IPS-15b (cell line): ENCODE data around the gene KCNK3.

Source experiments
- H3K27me3 ChIP-seq: one replicate; pipeline ENCODE4 v1.6.1; 2013; ENCODE audit warnings: low read length; ENCODE audit not compliant: control insufficient read depth, insufficient read depth
- H3K36me3 ChIP-seq: one replicate; pipeline ENCODE4 v1.6.1; 2013; ENCODE audit warnings: low read length; ENCODE audit not compliant: control insufficient read depth, insufficient read depth
- H3K4me1 ChIP-seq: one replicate; pipeline ENCODE4 v1.6.1; 2013; ENCODE audit warnings: mild to moderate bottlenecking, low read length; ENCODE audit not compliant: control insufficient read depth, insufficient read depth
- H3K4me3 ChIP-seq: one replicate; pipeline ENCODE4 v1.5.1; 2013; ENCODE audit warnings: low read depth, low read length
- H3K9ac ChIP-seq: one replicate; pipeline ENCODE4 v1.6.1; 2013; ENCODE audit warnings: low read depth, mild to moderate bottlenecking, low read length
- H3K9me3 ChIP-seq: one replicate; pipeline ENCODE4 v1.6.1; 2013; ENCODE audit warnings: mild to moderate bottlenecking, low read length; ENCODE audit not compliant: control insufficient read depth, insufficient read depth

The KCNK3 gene

GRCh38 chr2:26692279-26692896, at the start of gene KCNK3:
KCNK3 (plus strand) TSS chr2:26692722; CDS start chr2:26692876, 154 bp downstream.
- Histone ChIP-seq H3K9ac (peak within 1 kb of the TSS; percentile 37), H3K27me3 (peaks cover 63% of the 10 kb centered on the region), H3K9me3 (no peaks in the 10 kb centered on the region), H3K4me1 (peaks cover 8% of the 10 kb centered on the region), H3K4me3 (peak within 1 kb of the TSS; percentile 48), H3K36me3 (no peaks in the 10 kb centered on the region)

DNA sequence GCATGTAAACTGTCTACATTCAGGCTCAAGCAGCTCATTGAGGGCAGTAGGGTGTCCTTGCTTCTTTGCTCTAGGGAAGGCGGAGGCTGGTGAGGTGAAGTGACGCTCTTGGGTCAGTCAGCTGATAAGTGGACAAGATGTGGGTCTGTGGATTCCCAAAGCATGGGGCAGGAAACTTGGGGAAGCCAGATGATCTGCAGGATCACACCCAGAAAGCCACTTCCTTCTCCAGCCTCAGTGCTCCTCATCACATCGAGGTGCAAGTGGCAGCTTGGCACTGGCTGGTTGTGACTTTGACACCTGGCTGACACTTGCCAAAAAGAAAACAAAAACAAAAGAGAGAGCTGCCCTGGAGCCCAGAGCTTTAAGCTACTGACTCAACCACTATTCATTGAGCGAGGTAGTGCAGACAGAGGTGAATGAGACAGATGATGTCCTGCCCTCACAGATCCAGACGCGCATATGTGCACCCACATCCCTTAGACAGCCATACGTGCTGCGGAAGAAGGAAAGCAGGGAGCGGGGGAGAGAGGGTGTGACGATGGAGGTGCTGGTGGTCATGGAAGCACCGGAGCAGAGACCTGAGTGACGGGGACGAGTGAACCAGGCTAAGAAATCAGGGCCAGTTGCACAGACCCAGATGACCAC, 48.2 kb upstream of the KCNK3 start:
- H3K27me3 ChIP-seq = no peaks in the 10 kb centered on the region

DNA sequence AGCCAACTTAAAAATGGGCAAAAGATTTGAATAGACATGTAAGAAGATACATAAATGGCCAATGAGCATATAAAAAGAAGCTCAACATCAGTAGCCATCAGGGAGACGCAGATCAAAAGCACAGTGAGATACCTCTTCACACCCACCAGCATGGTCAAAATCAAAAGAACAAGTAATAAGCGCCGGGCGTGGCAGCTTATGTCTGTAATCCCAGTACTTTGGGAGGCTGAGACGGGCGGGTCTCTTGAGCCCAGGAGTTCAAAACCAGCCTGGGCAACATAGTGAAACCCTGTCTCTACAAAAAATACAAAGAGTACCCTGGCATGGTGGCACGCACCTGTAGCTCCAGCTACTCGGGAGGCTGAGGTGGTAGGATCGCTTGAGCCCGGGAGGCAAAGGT, 46.8 kb upstream of the KCNK3 start:
- Histone ChIP-seq H3K9ac (no peak overlapping the region), H3K9me3 (no peaks in the 10 kb centered on the region), H3K4me1 (no peaks in the 10 kb centered on the region), H3K36me3 (no peaks in the 10 kb centered on the region), H3K27me3 (no peaks in the 10 kb centered on the region), H3K4me3 (no peak overlapping the region)

More for the DNA sequence above, 48.2 kb upstream of the KCNK3 start:
- H3K9me3 ChIP-seq = no peaks in the 10 kb centered on the region
- no peak overlapping the region for H3K9ac ChIP-seq
- no peaks in the 10 kb centered on the region for H3K4me1 ChIP-seq
- H3K4me3 ChIP-seq = no peak overlapping the region
- no peaks in the 10 kb centered on the region for H3K36me3 ChIP-seq

- Histone ChIP-seq H3K36me3 (no peaks in the 10 kb centered on the region), H3K4me1 (no peaks in the 10 kb centered on the region), H3K9ac (no peak overlapping the region), H3K9me3 (no peaks in the 10 kb centered on the region), H3K4me3 (no peak overlapping the region), H3K27me3 (no peaks in the 10 kb centered on the region)
Measured at GRCh38 chr2:26646986-26647672, 45.4 kb upstream of the KCNK3 start.

DNA sequence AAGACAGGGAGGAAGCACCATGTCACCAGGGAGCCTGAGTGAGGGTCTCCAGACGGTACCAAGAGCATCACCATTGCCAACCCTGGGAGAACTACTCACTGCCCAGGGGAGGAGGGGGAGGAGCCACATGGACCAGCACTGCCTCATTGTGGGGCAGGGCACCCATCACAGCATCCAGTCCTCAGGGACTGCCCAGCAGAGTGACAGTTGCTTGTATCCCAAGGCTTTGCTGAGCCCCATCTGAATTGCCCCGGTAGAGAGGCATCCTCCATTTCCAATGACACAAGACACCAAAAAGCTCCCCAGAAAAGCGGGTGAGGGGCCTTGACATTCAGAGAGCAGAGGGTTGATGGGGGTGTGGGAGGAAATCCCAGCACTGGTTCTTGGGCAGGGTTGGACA, 44.5 kb upstream of the KCNK3 start:
- Histone ChIP-seq H3K9ac (no peak overlapping the region), H3K4me1 (no peaks in the 10 kb centered on the region), H3K9me3 (no peaks in the 10 kb centered on the region), H3K36me3 (no peaks in the 10 kb centered on the region), H3K4me3 (no peak overlapping the region), H3K27me3 (no peaks in the 10 kb centered on the region)

GRCh38 chr2:26648516-26648915, 44.0 kb upstream of the KCNK3 start:
- H3K9ac ChIP-seq = no peak overlapping the region
- H3K9me3 ChIP-seq = no peaks in the 10 kb centered on the region
- H3K36me3 ChIP-seq = no peaks in the 10 kb centered on the region
- H3K27me3 ChIP-seq = no peaks in the 10 kb centered on the region
- no peak overlapping the region for H3K4me3 ChIP-seq
- no peaks in the 10 kb centered on the region for H3K4me1 ChIP-seq

- no peaks in the 10 kb centered on the region for H3K27me3 ChIP-seq
- no peaks in the 10 kb centered on the region for H3K36me3 ChIP-seq
- peaks cover under 1% of the 10 kb centered on the region for H3K4me1 ChIP-seq
- no peak overlapping the region for H3K9ac ChIP-seq
- no peak overlapping the region for H3K4me3 ChIP-seq
- no peaks in the 10 kb centered on the region for H3K9me3 ChIP-seq
Measured at GRCh38 chr2:26649322-26649721, 43.2 kb upstream of the KCNK3 start.

GRCh38 chr2:26649992-26650712, 42.4 kb upstream of the KCNK3 start:
- H3K27me3 ChIP-seq = no peaks in the 10 kb centered on the region
- peaks cover 6% of the 10 kb centered on the region for H3K4me1 ChIP-seq
- H3K9ac ChIP-seq = no peak overlapping the region
- no peak overlapping the region for H3K4me3 ChIP-seq
- no peaks in the 10 kb centered on the region for H3K36me3 ChIP-seq
- no peaks in the 10 kb centered on the region for H3K9me3 ChIP-seq

DNA sequence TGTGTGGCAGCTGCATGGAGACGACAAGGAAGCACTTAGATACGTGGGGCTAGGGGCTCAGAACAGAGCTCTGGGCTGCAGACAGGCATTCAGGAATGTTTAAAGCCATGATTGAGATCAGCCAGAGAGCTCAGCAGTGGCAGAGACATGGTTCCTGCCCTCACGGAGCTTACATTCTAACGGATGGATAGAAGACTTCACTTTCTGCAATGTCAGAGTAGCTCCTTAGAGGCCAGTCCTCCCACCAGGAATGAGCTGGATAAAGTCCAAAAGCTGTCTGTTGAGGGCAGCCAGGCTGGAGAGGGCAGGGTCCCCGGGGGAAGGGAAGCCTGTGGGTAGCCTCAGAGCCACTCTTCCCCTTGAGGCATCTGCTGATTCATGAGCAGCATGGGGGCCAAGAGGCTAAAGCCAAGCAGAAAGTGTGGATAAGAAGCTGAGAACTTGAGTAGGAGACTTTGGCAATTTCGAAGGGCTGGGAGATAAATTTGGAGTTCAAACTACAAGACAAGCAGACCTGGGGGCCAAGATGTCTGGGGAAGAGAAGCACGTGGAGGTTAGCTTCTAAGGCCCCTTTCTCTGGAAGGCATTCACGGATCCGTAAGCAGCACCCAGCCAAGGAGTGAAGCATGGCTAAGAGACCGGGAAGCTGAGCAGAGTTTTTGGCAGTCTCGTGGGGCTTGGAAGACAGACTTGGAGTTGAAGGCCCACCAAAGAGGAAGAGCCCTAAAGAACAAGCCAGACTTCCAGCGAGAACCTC, 41.6 kb upstream of the KCNK3 start:
- H3K36me3 ChIP-seq = no peaks in the 10 kb centered on the region
- H3K27me3 ChIP-seq = no peaks in the 10 kb centered on the region
- H3K9me3 ChIP-seq = no peaks in the 10 kb centered on the region
- no peak overlapping the region for H3K9ac ChIP-seq
- H3K4me3 ChIP-seq = no peak overlapping the region
- peaks cover 8% of the 10 kb centered on the region for H3K4me1 ChIP-seq

DNA sequence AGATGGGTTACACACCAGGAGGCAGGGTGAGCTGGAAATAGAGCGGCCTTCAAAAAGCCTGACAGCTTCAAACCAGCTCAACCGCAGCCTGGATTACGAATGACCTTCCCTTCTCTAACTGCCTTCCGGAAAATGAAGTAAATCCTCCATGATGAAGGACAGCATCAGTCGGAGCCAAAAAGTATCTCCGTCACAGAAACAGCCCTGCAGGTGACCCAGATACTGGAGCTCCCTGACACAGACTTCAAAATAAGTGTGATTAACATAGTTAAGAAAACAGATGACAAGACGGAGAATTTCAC, 41.1 kb upstream of the KCNK3 start:
- Histone ChIP-seq H3K9ac (no peak overlapping the region), H3K4me3 (no peak overlapping the region), H3K4me1 (peaks cover 8% of the 10 kb centered on the region), H3K36me3 (no peaks in the 10 kb centered on the region), H3K27me3 (no peaks in the 10 kb centered on the region), H3K9me3 (no peaks in the 10 kb centered on the region)

DNA sequence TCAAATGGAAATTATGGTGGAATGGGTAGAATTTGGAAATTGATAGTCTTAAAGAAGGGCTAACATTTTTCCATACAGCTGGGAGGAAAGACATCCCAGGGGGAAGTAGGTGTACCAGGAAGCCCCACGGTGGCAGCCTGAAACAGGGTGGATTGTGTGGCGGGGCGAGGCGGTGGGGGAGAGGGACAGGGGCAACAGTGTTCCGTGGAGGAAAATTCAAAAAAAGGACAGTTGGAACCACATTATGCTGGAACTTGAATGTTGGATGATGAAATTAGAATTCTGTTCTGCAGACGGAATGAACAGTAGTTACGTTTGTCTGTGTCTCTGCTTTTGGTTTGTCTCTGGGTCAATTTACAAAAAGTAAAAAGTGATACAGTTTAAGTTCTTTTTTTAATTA, 40.7 kb upstream of the KCNK3 start:
- H3K4me1 ChIP-seq = peaks cover 8% of the 10 kb centered on the region
- no peaks in the 10 kb centered on the region for H3K27me3 ChIP-seq
- no peak overlapping the region for H3K4me3 ChIP-seq
- no peak overlapping the region for H3K9ac ChIP-seq
- H3K36me3 ChIP-seq = no peaks in the 10 kb centered on the region
- H3K9me3 ChIP-seq = no peaks in the 10 kb centered on the region
